WTC11 (cell line): ENCODE measurements around the gene NHSL1.

Source experiments
- ATF1 ChIP-seq: sonication (generic); formaldehyde crosslinking; IDR thresholded peaks from 2 replicates; pipeline ENCODE4 v1.8.1; 2023; ENCODE audit warnings: mild to moderate bottlenecking, moderate library complexity, missing genetic modification reagents
- FOXP1 ChIP-seq: sonication (generic); formaldehyde crosslinking; IDR thresholded peaks from 2 replicates; pipeline ENCODE4 v1.8.0; 2022; ENCODE audit warnings: missing genetic modification reagents, mild to moderate bottlenecking, moderate library complexity, borderline replicate concordance
- JUN ChIP-seq: sonication (generic); formaldehyde crosslinking; IDR thresholded peaks from 2 replicates; pipeline ENCODE4 v1.8.0; 2023; ENCODE audit warnings: mild to moderate bottlenecking, missing genetic modification reagents
- NFE2L1 ChIP-seq: sonication (generic); formaldehyde crosslinking; IDR thresholded peaks from 2 replicates; pipeline ENCODE4 v1.8.1; 2023; ENCODE audit warnings: missing genetic modification reagents
- SMAD4 ChIP-seq: sonication (generic); formaldehyde crosslinking; IDR thresholded peaks from 2 replicates; pipeline ENCODE4 v1.8.0; 2022; ENCODE audit warnings: mild to moderate bottlenecking, missing genetic modification reagents
- ZBTB21 ChIP-seq: sonication (generic); formaldehyde crosslinking; IDR thresholded peaks from 2 replicates; pipeline ENCODE4 v1.8.1; 2023; ENCODE audit warnings: mild to moderate bottlenecking, missing genetic modification reagents, borderline replicate concordance
- ZNF121 ChIP-seq: sonication (generic); formaldehyde crosslinking; IDR thresholded peaks from 2 replicates; pipeline ENCODE4 v1.8.0; 2023; ENCODE audit warnings: missing genetic modification reagents
- TF ChIP-seq, protein P1 (sequence below): sonication (generic); formaldehyde crosslinking; IDR thresholded peaks from 2 replicates; pipeline ENCODE4 v1.8.0; 2022; ENCODE audit warnings: mild to moderate bottlenecking, missing genetic modification reagents
- TF ChIP-seq, protein P2 (sequence below): fragments of 250-450 bp; sonication (Bioruptor Pico); IDR thresholded peaks from 2 replicates; pipeline ENCODE4 v1.9.0; 2021; ENCODE audit warnings: mild to moderate bottlenecking
- TF ChIP-seq, protein P3 (sequence below): fragments of 250-450 bp; sonication (Bioruptor Pico); IDR thresholded peaks from 2 replicates; pipeline ENCODE4 v2.1.2; 2022; ENCODE audit warnings: mild to moderate bottlenecking, moderate library complexity
- TF ChIP-seq, protein P4 (sequence below): sonication (generic); formaldehyde crosslinking; IDR thresholded peaks from 2 replicates; pipeline ENCODE4 v1.8.0; 2022; ENCODE audit warnings: mild to moderate bottlenecking, missing genetic modification reagents
- TF ChIP-seq, protein P5 (sequence below): sonication (generic); formaldehyde crosslinking; IDR thresholded peaks from 2 replicates; pipeline ENCODE4 v1.8.1; 2023; ENCODE audit warnings: mild to moderate bottlenecking, missing genetic modification reagents, moderate library complexity
- TF ChIP-seq, protein P6 (sequence below): fragments of 200-600 bp; IDR thresholded peaks from 2 replicates; pipeline ENCODE4 v1.8.0; 2022; ENCODE audit warnings: antibody characterized with exemption
- TF ChIP-seq, protein P7 (sequence below): sonication (generic); formaldehyde crosslinking; IDR thresholded peaks from 2 replicates; pipeline ENCODE4 v1.8.1; 2023; ENCODE audit warnings: mild to moderate bottlenecking, missing genetic modification reagents, moderate library complexity

DNA sequence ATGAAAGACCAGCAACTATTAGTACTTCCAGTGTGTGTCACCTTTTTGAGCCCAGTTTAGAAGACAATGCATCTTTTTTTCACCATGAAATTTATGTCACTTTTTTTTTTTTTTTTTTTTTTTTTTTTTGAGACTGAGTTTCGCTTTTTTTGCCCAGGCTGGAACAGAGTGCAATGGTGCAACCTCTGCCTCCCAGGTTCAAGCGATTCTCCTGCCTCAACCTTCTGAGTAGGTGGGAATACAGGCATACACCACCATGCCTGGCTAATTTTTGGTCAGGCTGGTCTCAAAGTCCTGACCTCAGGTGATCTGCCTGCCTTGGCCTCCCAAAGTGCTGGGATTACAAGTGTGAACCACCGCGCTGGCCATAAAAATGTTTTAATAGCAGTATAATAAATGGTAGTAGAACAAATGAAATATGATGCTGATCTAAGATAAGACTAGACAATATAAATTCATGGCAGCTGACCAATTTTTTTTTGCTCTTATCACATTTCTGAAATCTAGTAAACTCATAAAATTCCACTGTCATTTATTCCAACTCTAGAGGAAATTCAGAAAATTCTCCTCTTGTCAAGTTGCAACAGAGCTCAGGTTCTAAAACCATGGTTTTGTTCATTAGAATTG lies 21.3 kb downstream of the NHSL1 start:
- TF ChIP-seq, protein P1, sequence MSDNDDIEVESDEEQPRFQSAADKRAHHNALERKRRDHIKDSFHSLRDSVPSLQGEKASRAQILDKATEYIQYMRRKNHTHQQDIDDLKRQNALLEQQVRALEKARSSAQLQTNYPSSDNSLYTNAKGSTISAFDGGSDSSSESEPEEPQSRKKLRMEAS (CRISPR knock-in tag): no peak
- TF ChIP-seq NFE2L1 (CRISPR knock-in tag) (no peak), ATF1 (no peak), ZNF121 (no peak), ZBTB21 (CRISPR knock-in tag) (no peak), SMAD4 (CRISPR knock-in tag) (no peak), FOXP1 (CRISPR knock-in tag) (no peak), JUN (CRISPR knock-in tag) (no peak)
- TF ChIP-seq, protein P2, sequence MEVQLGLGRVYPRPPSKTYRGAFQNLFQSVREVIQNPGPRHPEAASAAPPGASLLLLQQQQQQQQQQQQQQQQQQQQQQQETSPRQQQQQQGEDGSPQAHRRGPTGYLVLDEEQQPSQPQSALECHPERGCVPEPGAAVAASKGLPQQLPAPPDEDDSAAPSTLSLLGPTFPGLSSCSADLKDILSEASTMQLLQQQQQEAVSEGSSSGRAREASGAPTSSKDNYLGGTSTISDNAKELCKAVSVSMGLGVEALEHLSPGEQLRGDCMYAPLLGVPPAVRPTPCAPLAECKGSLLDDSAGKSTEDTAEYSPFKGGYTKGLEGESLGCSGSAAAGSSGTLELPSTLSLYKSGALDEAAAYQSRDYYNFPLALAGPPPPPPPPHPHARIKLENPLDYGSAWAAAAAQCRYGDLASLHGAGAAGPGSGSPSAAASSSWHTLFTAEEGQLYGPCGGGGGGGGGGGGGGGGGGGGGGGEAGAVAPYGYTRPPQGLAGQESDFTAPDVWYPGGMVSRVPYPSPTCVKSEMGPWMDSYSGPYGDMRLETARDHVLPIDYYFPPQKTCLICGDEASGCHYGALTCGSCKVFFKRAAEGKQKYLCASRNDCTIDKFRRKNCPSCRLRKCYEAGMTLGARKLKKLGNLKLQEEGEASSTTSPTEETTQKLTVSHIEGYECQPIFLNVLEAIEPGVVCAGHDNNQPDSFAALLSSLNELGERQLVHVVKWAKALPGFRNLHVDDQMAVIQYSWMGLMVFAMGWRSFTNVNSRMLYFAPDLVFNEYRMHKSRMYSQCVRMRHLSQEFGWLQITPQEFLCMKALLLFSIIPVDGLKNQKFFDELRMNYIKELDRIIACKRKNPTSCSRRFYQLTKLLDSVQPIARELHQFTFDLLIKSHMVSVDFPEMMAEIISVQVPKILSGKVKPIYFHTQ (CRISPR knock-in tag): no peak
- TF ChIP-seq, protein P3, sequence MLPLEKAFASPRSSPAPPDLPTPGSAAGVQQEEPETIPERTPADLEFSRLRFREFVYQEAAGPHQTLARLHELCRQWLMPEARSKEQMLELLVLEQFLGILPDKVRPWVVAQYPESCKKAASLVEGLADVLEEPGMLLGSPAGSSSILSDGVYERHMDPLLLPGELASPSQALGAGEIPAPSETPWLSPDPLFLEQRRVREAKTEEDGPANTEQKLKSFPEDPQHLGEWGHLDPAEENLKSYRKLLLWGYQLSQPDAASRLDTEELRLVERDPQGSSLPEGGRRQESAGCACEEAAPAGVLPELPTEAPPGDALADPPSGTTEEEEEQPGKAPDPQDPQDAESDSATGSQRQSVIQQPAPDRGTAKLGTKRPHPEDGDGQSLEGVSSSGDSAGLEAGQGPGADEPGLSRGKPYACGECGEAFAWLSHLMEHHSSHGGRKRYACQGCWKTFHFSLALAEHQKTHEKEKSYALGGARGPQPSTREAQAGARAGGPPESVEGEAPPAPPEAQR (CRISPR knock-in tag): no peak
- TF ChIP-seq, protein P4, sequence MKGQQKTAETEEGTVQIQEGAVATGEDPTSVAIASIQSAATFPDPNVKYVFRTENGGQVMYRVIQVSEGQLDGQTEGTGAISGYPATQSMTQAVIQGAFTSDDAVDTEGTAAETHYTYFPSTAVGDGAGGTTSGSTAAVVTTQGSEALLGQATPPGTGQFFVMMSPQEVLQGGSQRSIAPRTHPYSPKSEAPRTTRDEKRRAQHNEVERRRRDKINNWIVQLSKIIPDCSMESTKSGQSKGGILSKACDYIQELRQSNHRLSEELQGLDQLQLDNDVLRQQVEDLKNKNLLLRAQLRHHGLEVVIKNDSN (CRISPR knock-in tag): no peak
- TF ChIP-seq, protein P5, sequence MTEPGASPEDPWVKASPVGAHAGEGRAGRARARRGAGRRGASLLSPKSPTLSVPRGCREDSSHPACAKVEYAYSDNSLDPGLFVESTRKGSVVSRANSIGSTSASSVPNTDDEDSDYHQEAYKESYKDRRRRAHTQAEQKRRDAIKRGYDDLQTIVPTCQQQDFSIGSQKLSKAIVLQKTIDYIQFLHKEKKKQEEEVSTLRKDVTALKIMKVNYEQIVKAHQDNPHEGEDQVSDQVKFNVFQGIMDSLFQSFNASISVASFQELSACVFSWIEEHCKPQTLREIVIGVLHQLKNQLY: no peak
- TF ChIP-seq, protein P6, sequence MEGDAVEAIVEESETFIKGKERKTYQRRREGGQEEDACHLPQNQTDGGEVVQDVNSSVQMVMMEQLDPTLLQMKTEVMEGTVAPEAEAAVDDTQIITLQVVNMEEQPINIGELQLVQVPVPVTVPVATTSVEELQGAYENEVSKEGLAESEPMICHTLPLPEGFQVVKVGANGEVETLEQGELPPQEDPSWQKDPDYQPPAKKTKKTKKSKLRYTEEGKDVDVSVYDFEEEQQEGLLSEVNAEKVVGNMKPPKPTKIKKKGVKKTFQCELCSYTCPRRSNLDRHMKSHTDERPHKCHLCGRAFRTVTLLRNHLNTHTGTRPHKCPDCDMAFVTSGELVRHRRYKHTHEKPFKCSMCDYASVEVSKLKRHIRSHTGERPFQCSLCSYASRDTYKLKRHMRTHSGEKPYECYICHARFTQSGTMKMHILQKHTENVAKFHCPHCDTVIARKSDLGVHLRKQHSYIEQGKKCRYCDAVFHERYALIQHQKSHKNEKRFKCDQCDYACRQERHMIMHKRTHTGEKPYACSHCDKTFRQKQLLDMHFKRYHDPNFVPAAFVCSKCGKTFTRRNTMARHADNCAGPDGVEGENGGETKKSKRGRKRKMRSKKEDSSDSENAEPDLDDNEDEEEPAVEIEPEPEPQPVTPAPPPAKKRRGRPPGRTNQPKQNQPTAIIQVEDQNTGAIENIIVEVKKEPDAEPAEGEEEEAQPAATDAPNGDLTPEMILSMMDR: no peak
- TF ChIP-seq, protein P7, sequence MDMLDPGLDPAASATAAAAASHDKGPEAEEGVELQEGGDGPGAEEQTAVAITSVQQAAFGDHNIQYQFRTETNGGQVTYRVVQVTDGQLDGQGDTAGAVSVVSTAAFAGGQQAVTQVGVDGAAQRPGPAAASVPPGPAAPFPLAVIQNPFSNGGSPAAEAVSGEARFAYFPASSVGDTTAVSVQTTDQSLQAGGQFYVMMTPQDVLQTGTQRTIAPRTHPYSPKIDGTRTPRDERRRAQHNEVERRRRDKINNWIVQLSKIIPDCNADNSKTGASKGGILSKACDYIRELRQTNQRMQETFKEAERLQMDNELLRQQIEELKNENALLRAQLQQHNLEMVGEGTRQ (CRISPR knock-in tag): no peak
